Fibroblast of upper back skin (primary cell): ENCODE results near the gene LITAFD.

Experiments used
- DNase-seq: peaks from one replicate; pipeline ENCODE4 v3.0.0-alpha.2; 2013

The LITAFD gene

GRCh38 chr16:8924214-8924613 is 42.1 kb downstream of the LITAFD start:
- DNase-seq = no peak

- DNase-seq = no peak
These were observed 43.3 kb downstream of the LITAFD start for GRCh38 chr16:8925455-8925854.

- DNase-seq = no peak
These were observed 44.7 kb downstream of the LITAFD start for GRCh38 chr16:8926827-8927226.

- no peak for DNase-seq
These were observed 46.4 kb downstream of the LITAFD start for GRCh38 chr16:8928467-8928957.

- DNase-seq = no peak
These were observed 47.1 kb downstream of the LITAFD start for GRCh38 chr16:8929086-8929748.

- DNase-seq = peak; percentile 56
These were observed 49.7 kb downstream of the LITAFD start for GRCh38 chr16:8931859-8932258.

GRCh38 chr16:8934601-8935000 is 52.5 kb downstream of the LITAFD start:
- DNase-seq = no peak
